Progenitor cell of endocrine pancreas (in vitro differentiated cells): ENCODE results near the gene SNX30. TPM values are rescaled to one million over a fixed set of nuclear protein-coding genes. Genes with fewer than 3 reads are reported as not detected.
"Not testable (repeated sequence)": the region's sequence is repeated elsewhere in the genome, so short reads cannot be mapped to it uniquely, and the experiment has no call there.

Experiments
- DNase-seq: peaks from one replicate; pipeline ENCODE4 v3.0.0; 2021; ENCODE audit warnings: low spot score; ENCODE audit not compliant: unreplicated experiment
- H3K27ac Mint-ChIP-seq: 2 replicates; pipeline ENCODE4 v1.8.0; 2021; ENCODE audit warnings: mild to moderate bottlenecking, moderate library complexity, mixed read lengths
- H3K27me3 Mint-ChIP-seq: 2 replicates; pipeline ENCODE4 v1.8.0; 2021; ENCODE audit warnings: mixed read lengths
- H3K36me3 Mint-ChIP-seq: 2 replicates; pipeline ENCODE4 v1.8.0; 2022; ENCODE audit warnings: mixed read lengths; ENCODE audit not compliant: insufficient read depth
- H3K4me1 Mint-ChIP-seq: 2 replicates; pipeline ENCODE4 v1.8.0; 2021; ENCODE audit warnings: low read depth, mixed read lengths
- H3K4me3 Mint-ChIP-seq: 2 replicates; pipeline ENCODE4 v1.8.0; 2021; ENCODE audit warnings: low read depth, mild to moderate bottlenecking, moderate library complexity, mixed read lengths
- H3K9me3 Mint-ChIP-seq: 2 replicates; pipeline ENCODE4 v1.8.0; 2021; ENCODE audit warnings: low read depth, mixed read lengths
- total RNA-seq: library from RNA; stranded (reverse); gene quantifications from 2 replicates; pipeline ENCODE4 v1.2.1, GENCODE V29; 2021
- TF ChIP-seq, protein P1 (sequence below): fragments of 200-600 bp; sonication (generic); IDR thresholded peaks from one replicate; pipeline ENCODE4 v1.5.0; 2021; ENCODE audit warnings: antibody characterized with exemption, mild to moderate bottlenecking; ENCODE audit not compliant: unreplicated experiment

The SNX30 gene
- total RNA-seq, 1 donor from 2014 or later: 13.4 TPM

DNA sequence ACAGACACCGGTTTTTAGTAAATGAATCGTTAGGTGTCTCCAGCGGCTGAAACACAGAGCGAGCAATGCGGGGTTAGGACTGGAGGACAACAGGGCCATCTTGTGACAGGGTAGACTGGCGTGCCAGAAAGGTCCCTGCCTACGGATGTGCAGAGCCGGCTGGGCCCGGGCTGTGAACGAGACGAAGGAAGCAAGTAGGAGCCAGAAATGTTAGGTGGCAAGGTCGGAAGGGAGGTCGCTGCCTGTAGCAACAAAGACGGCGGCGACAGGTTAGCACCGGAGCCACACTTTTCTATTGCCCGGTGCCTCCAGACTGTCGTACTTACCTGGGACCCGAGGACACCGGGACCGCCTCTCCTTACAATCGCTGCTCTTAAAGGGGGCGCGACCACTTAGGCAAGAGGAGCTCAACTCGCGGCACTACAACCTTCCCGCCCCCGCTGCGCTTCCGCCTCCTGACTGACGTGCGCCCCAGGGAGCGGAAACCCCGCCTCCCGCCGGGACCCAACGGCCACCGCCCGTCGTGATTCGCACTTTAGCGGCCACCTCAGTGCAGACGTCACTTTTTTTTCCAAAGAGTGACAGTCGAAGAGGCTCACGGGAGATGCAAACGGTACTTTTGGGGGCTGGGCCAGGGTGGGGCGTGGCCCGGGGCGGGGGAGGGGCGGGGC lies 32.8 kb upstream of the SNX30 start, which contains the start of gene INIP:
Gene INIP (minus strand): TSS at position 457 of the 671 bp plus-strand sequence. CDS start 1,632 bp downstream, outside the sequence.
- H3K27ac Mint-ChIP-seq: peak within 1 kb of the TSS; percentile 96
- peak within 1 kb of the TSS; percentile 95 for H3K4me3 Mint-ChIP-seq
- H3K4me1 Mint-ChIP-seq: peaks cover 8% of the 10 kb centered on the region
- H3K27me3 Mint-ChIP-seq: no peaks in the 10 kb centered on the region
- H3K9me3 Mint-ChIP-seq: peaks cover 2% of the 10 kb centered on the region
- TF ChIP-seq, protein P1, sequence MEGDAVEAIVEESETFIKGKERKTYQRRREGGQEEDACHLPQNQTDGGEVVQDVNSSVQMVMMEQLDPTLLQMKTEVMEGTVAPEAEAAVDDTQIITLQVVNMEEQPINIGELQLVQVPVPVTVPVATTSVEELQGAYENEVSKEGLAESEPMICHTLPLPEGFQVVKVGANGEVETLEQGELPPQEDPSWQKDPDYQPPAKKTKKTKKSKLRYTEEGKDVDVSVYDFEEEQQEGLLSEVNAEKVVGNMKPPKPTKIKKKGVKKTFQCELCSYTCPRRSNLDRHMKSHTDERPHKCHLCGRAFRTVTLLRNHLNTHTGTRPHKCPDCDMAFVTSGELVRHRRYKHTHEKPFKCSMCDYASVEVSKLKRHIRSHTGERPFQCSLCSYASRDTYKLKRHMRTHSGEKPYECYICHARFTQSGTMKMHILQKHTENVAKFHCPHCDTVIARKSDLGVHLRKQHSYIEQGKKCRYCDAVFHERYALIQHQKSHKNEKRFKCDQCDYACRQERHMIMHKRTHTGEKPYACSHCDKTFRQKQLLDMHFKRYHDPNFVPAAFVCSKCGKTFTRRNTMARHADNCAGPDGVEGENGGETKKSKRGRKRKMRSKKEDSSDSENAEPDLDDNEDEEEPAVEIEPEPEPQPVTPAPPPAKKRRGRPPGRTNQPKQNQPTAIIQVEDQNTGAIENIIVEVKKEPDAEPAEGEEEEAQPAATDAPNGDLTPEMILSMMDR: peak; percentile 8
- peak; percentile 92 for DNase-seq
- H3K36me3 Mint-ChIP-seq: peaks cover 6% of the 10 kb centered on the region

DNA sequence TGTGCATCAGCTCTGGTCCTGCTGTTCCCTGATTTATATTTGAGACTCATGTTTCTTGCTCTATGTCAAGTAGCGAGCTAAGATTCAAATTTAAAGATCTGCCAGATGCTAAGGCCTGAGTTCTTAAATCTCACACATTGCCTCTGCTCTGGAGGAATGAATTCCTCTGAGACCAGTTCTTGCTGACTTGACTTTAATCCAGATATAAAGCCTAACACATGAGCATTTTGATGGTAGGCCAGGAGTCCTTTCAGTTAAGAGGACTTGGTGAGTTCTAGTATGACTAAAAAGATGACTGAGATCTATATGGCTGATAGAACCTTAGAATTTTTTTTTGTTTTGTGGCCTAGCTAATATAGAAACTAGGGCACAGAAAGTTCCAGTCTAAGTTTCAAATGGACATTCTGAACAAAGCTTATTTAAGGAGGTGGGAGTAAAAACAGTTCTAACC lies 31.3 kb upstream of the SNX30 start:
- DNase-seq: no peak
- H3K4me1 Mint-ChIP-seq: peaks cover 6% of the 10 kb centered on the region
- H3K27ac Mint-ChIP-seq: no peak overlapping the region
- TF ChIP-seq, protein P1: no peak
- no peaks in the 10 kb centered on the region for H3K9me3 Mint-ChIP-seq
- peak overlapping the region; percentile 64 for H3K4me3 Mint-ChIP-seq
- no peaks in the 10 kb centered on the region for H3K36me3 Mint-ChIP-seq
- H3K27me3 Mint-ChIP-seq: no peaks in the 10 kb centered on the region

DNA sequence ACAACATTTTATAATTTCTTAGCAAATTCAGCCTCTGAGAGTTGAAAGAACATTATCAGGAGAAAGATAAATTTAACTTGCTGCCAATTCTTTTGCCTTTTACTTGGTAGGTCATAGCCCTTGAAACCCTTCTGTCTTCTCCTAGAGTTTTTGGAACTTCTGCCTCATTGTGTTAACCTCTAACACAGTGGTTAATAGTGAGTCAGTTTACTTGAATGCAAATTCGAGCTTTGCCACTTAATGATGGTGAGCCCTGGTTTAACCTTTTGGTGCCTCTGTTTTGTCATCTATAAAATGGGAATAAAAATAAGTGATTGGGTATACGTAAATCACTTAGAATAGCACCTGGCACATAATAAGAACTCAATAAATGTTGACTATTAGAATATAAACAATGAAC lies 30.9 kb upstream of the SNX30 start:
- no peak overlapping the region for H3K4me3 Mint-ChIP-seq
- H3K27me3 Mint-ChIP-seq: no peaks in the 10 kb centered on the region
- no peaks in the 10 kb centered on the region for H3K9me3 Mint-ChIP-seq
- H3K4me1 Mint-ChIP-seq: peaks cover 6% of the 10 kb centered on the region
- no peak for DNase-seq
- H3K36me3 Mint-ChIP-seq: no peaks in the 10 kb centered on the region
- TF ChIP-seq, protein P1: no peak
- H3K27ac Mint-ChIP-seq: no peak overlapping the region

DNA sequence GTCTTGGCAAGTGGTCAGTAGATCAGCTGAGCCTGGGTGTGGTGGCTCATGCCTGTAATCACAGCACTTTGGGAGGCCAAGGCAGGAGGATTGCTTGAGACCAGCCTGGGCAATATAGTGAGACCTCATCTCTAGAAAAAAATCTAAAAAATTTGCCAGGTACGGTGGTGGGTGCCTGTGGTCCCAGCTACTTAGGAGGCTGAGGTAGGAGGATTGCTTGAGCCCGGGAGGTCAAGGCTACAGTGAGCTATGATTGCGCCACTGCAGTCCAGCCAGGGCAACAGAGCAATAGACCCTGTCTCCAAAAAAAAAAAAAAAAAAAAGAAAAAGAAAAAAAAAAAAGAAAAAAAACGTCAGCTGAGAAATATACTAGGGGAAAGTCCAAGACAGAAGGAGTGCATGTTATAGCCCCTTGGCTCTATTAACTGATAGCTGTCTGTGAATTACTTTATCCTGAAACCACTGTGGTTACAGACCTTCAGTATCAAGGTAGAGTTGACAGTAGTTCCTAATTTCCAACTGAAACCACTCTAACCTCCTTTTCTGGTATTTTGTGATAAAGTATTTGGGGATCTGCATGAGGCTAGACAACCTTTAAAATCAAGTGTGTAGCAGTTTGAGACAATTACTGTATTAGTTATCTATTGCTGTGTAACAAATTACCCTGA lies 30.3 kb upstream of the SNX30 start:
- Mint-ChIP-seq H3K36me3 (no peaks in the 10 kb centered on the region), H3K4me3 (no peak overlapping the region), H3K27ac (no peak overlapping the region), H3K27me3 (no peaks in the 10 kb centered on the region), H3K9me3 (no peaks in the 10 kb centered on the region), H3K4me1 (peaks cover 6% of the 10 kb centered on the region)
- TF ChIP-seq, protein P1: no peak
- no peak for DNase-seq

DNA sequence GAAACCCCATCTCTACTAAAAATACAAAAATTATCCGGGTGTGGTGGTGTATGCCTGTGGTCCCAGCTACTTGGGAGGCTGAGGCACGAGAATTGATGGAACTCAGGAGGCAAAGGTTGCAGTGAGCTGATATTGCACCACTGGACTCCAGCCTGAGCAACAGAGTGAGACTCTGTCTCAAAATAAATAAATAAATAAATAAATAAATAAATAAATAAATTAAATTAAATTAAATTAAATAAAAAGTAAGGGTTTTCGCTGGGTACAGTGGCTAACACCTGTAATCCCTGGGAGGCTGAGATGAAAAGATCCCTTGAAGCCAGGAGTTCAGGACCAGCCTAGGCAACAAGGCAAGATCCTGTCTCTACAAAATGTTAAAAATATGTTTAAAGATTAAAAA lies 27.8 kb upstream of the SNX30 start:
- not testable (repeated sequence) for H3K27me3 Mint-ChIP-seq, H3K36me3 Mint-ChIP-seq, H3K9me3 Mint-ChIP-seq, H3K4me3 Mint-ChIP-seq, DNase-seq, H3K4me1 Mint-ChIP-seq, H3K27ac Mint-ChIP-seq
